Fibroblast of lung (primary cell): ENCODE measurements around the gene LINGO3.

ENCODE experiments used
- CTCF ChIP-seq, 2 donors: IDR thresholded peaks in 1 of 2; conservative IDR thresholded peaks in 1 of 2; 1 replicate in 1 of 2; 2 replicates in 1 of 2; pipeline ENCODE4 v1.5.1; 2011 to 2012; ENCODE audit warnings: low read length in 2 of 2, control low read depth in 1 of 2, inconsistent platforms in 1 of 2, low read depth in 1 of 2, mild to moderate bottlenecking in 1 of 2
- EZH2 ChIP-seq: IDR thresholded peaks from 2 replicates; pipeline ENCODE4 v1.5.1; 2012; ENCODE audit warnings: low read length, control low read depth, mild to moderate bottlenecking; ENCODE audit errors: missing control alignments

- no peak for TF ChIP-seq CTCF (conservative IDR thresholded peaks at IDR 0.05 in 1 of 2, IDR thresholded peaks at IDR 0.05 in 1 of 2; ENCODE audit: low read depth in 1 of 2, low read length in 2 of 2)
- no peak for TF ChIP-seq EZH2
These were observed 37.1 kb upstream of the LINGO3 start for GRCh38 chr19:2345076-2345475.
